ENCODE results near the gene CXCL5. TPM values are rescaled to one million over a fixed set of nuclear protein-coding genes. Genes with fewer than 3 reads are reported as not detected.
A peak's percentile ranks its signal among the peaks of the same experiment; 100 is the strongest.
"Not testable (repeated sequence)": the region's sequence is repeated elsewhere in the genome, so short reads cannot be mapped to it uniquely, and the experiment has no call there.

Gene CXCL5
- total and polyA plus RNA-seq, 2 donors = 0.24 to 1.9 TPM

- 84% methylated on average over 2 of the region's 2 CpGs for WGBS
Measured at GRCh38 chr4:73988061-73988460, 10.4 kb downstream of the CXCL5 start, which contains the start of gene PPBP. Gene PPBP, minus strand, starts transcription at chr4:73988190. Its CDS starts 87 bp downstream, at chr4:73988103.

GRCh38 chr4:73985528-73985852 is 13.0 kb downstream of the CXCL5 start:
- Histone ChIP-seq H3K4me1 (ENCODE audit: control insufficient read depth in 2 of 2, insufficient read depth in 2 of 2, low read length in 2 of 2) (peaks cover 0 to 5% of the 10 kb centered on the region in 2 donors), H3K4me3 (ENCODE audit: low read length in 2 of 2) (no peak overlapping the region), H3K27me3 (ENCODE audit: control insufficient read depth in 2 of 2, insufficient read depth in 1 of 2, low read length in 1 of 2) (peaks cover 0 to 6% of the 10 kb centered on the region in 2 donors), H3K9me3 (ENCODE audit: control insufficient read depth in 2 of 2, insufficient read depth in 1 of 2, low read length in 1 of 2) (no peaks in the 10 kb centered on the region), H3K36me3 (ENCODE audit: control insufficient read depth in 2 of 2, insufficient read depth in 2 of 2, low read length in 1 of 2) (no peaks in the 10 kb centered on the region), H3K27ac (ENCODE audit: low read depth in 1 of 2, low read length in 1 of 2) (no peak overlapping the region)
- WGBS = 93% methylated on average over 1 of the region's 1 CpG
- no peak for DNase-seq (ENCODE audit: low read depth in 6 of 9, low spot score in 9 of 9)

More at GRCh38 chr4:73988061-73988460, 10.4 kb downstream of the CXCL5 start, which contains the start of gene PPBP:
- H3K4me3 ChIP-seq (ENCODE audit: low read length in 2 of 2) = no peak within 1 kb of the TSS
- no peaks in the 10 kb centered on the region for H3K27me3 ChIP-seq (ENCODE audit: control insufficient read depth in 2 of 2, insufficient read depth in 1 of 2, low read length in 1 of 2)
- DNase-seq (ENCODE audit: low read depth in 6 of 9, low spot score in 9 of 9) = peak in 3 of 9 donors; percentile 4 to 45 (median 26)
- no peaks in the 10 kb centered on the region for H3K36me3 ChIP-seq (ENCODE audit: control insufficient read depth in 2 of 2, insufficient read depth in 2 of 2, low read length in 1 of 2)
- no peaks in the 10 kb centered on the region for H3K9me3 ChIP-seq (ENCODE audit: control insufficient read depth in 2 of 2, insufficient read depth in 1 of 2, low read length in 1 of 2)
- no peak within 1 kb of the TSS for H3K27ac ChIP-seq (ENCODE audit: low read depth in 1 of 2, low read length in 1 of 2)
- no peaks in the 10 kb centered on the region for H3K4me1 ChIP-seq (ENCODE audit: control insufficient read depth in 2 of 2, insufficient read depth in 2 of 2, low read length in 2 of 2)

- DNase-seq (ENCODE audit: low read depth in 6 of 9, low spot score in 9 of 9) = no peak
- H3K36me3 ChIP-seq (ENCODE audit: control insufficient read depth in 2 of 2, insufficient read depth in 2 of 2, low read length in 1 of 2) = no peaks in the 10 kb centered on the region
- H3K4me3 ChIP-seq (ENCODE audit: low read length in 2 of 2) = no peak overlapping the region
- 95% methylated on average over 4 of the region's 4 CpGs for WGBS
- H3K27ac ChIP-seq (ENCODE audit: low read depth in 1 of 2, low read length in 1 of 2) = no peak overlapping the region
- H3K9me3 ChIP-seq (ENCODE audit: control insufficient read depth in 2 of 2, insufficient read depth in 1 of 2, low read length in 1 of 2) = no peaks in the 10 kb centered on the region
- peaks cover 0 to 5% of the 10 kb centered on the region in 2 donors for H3K4me1 ChIP-seq (ENCODE audit: control insufficient read depth in 2 of 2, insufficient read depth in 2 of 2, low read length in 2 of 2)
- H3K27me3 ChIP-seq (ENCODE audit: control insufficient read depth in 2 of 2, insufficient read depth in 1 of 2, low read length in 1 of 2) = peaks cover 0 to 6% of the 10 kb centered on the region in 2 donors
Measured at GRCh38 chr4:73984736-73985527, 13.5 kb downstream of the CXCL5 start.

- WGBS = 97% methylated on average over 7 of the region's 7 CpGs
- not testable (repeated sequence) for H3K9me3 ChIP-seq (ENCODE audit: control insufficient read depth in 2 of 2, insufficient read depth in 1 of 2, low read length in 1 of 2); DNase-seq (ENCODE audit: low read depth in 6 of 9, low spot score in 9 of 9); H3K36me3 ChIP-seq (ENCODE audit: control insufficient read depth in 2 of 2, insufficient read depth in 2 of 2, low read length in 1 of 2); H3K27ac ChIP-seq (ENCODE audit: low read depth in 1 of 2, low read length in 1 of 2); H3K4me1 ChIP-seq (ENCODE audit: control insufficient read depth in 2 of 2, insufficient read depth in 2 of 2, low read length in 2 of 2); H3K27me3 ChIP-seq (ENCODE audit: control insufficient read depth in 2 of 2, insufficient read depth in 1 of 2, low read length in 1 of 2); H3K4me3 ChIP-seq (ENCODE audit: low read length in 2 of 2)
Measured at GRCh38 chr4:73981175-73981574, 17.3 kb downstream of the CXCL5 start.

- H3K4me3 ChIP-seq (ENCODE audit: low read length in 2 of 2) = no peak overlapping the region
- 98% methylated on average over 3 of the region's 3 CpGs for WGBS
- no peaks in the 10 kb centered on the region for H3K36me3 ChIP-seq (ENCODE audit: control insufficient read depth in 2 of 2, insufficient read depth in 2 of 2, low read length in 1 of 2)
- H3K27me3 ChIP-seq (ENCODE audit: control insufficient read depth in 2 of 2, insufficient read depth in 1 of 2, low read length in 1 of 2) = peaks cover 0 to 6% of the 10 kb centered on the region in 2 donors
- peaks cover 0 to 5% of the 10 kb centered on the region in 2 donors for H3K4me1 ChIP-seq (ENCODE audit: control insufficient read depth in 2 of 2, insufficient read depth in 2 of 2, low read length in 2 of 2)
- no peak for DNase-seq (ENCODE audit: low read depth in 6 of 9, low spot score in 9 of 9)
- H3K27ac ChIP-seq (ENCODE audit: low read depth in 1 of 2, low read length in 1 of 2) = no peak overlapping the region
- peaks cover 0 to 6% of the 10 kb centered on the region in 2 donors for H3K9me3 ChIP-seq (ENCODE audit: control insufficient read depth in 2 of 2, insufficient read depth in 1 of 2, low read length in 1 of 2)
Measured at GRCh38 chr4:73979407-73979957, 19.0 kb downstream of the CXCL5 start.

- H3K9me3 ChIP-seq (ENCODE audit: control insufficient read depth in 2 of 2, insufficient read depth in 1 of 2, low read length in 1 of 2) = peaks cover 0 to 6% of the 10 kb centered on the region in 2 donors
- no peaks in the 10 kb centered on the region for H3K36me3 ChIP-seq (ENCODE audit: control insufficient read depth in 2 of 2, insufficient read depth in 2 of 2, low read length in 1 of 2)
- peaks cover 0 to 6% of the 10 kb centered on the region in 2 donors for H3K27me3 ChIP-seq (ENCODE audit: control insufficient read depth in 2 of 2, insufficient read depth in 1 of 2, low read length in 1 of 2)
- no peak overlapping the region for H3K27ac ChIP-seq (ENCODE audit: low read depth in 1 of 2, low read length in 1 of 2)
- peaks cover 0 to 5% of the 10 kb centered on the region in 2 donors for H3K4me1 ChIP-seq (ENCODE audit: control insufficient read depth in 2 of 2, insufficient read depth in 2 of 2, low read length in 2 of 2)
- no peak for DNase-seq (ENCODE audit: low read depth in 6 of 9, low spot score in 9 of 9)
- no peak overlapping the region for H3K4me3 ChIP-seq (ENCODE audit: low read length in 2 of 2)
Measured at GRCh38 chr4:73978886-73979285, 19.6 kb downstream of the CXCL5 start.

GRCh38 chr4:73976716-73977115 is 21.8 kb downstream of the CXCL5 start:
- peaks cover 0 to 2% of the 10 kb centered on the region in 2 donors for H3K4me1 ChIP-seq (ENCODE audit: control insufficient read depth in 2 of 2, insufficient read depth in 2 of 2, low read length in 2 of 2)
- no peak overlapping the region for H3K4me3 ChIP-seq (ENCODE audit: low read length in 2 of 2)
- H3K36me3 ChIP-seq (ENCODE audit: control insufficient read depth in 2 of 2, insufficient read depth in 2 of 2, low read length in 1 of 2) = no peaks in the 10 kb centered on the region
- no peak for DNase-seq (ENCODE audit: low read depth in 6 of 9, low spot score in 9 of 9)
- H3K9me3 ChIP-seq (ENCODE audit: control insufficient read depth in 2 of 2, insufficient read depth in 1 of 2, low read length in 1 of 2) = peaks cover 0 to 6% of the 10 kb centered on the region in 2 donors
- H3K27me3 ChIP-seq (ENCODE audit: control insufficient read depth in 2 of 2, insufficient read depth in 1 of 2, low read length in 1 of 2) = peaks cover 0 to 3% of the 10 kb centered on the region in 2 donors
- H3K27ac ChIP-seq (ENCODE audit: low read depth in 1 of 2, low read length in 1 of 2) = no peak overlapping the region
- WGBS = 95% methylated on average over 4 of the region's 4 CpGs

- no peak overlapping the region for H3K27ac ChIP-seq (ENCODE audit: low read depth in 1 of 2, low read length in 1 of 2)
- H3K36me3 ChIP-seq (ENCODE audit: control insufficient read depth in 2 of 2, insufficient read depth in 2 of 2, low read length in 1 of 2) = no peaks in the 10 kb centered on the region
- WGBS = 100% methylated on average over 2 of the region's 2 CpGs
- DNase-seq (ENCODE audit: low read depth in 6 of 9, low spot score in 9 of 9) = no peak
- H3K27me3 ChIP-seq (ENCODE audit: control insufficient read depth in 2 of 2, insufficient read depth in 1 of 2, low read length in 1 of 2) = no peaks in the 10 kb centered on the region
- H3K4me1 ChIP-seq (ENCODE audit: control insufficient read depth in 2 of 2, insufficient read depth in 2 of 2, low read length in 2 of 2) = no peaks in the 10 kb centered on the region
- H3K9me3 ChIP-seq (ENCODE audit: control insufficient read depth in 2 of 2, insufficient read depth in 1 of 2, low read length in 1 of 2) = peaks cover 0 to 6% of the 10 kb centered on the region in 2 donors
- no peak overlapping the region for H3K4me3 ChIP-seq (ENCODE audit: low read length in 2 of 2)
Measured at GRCh38 chr4:73976217-73976616, 22.3 kb downstream of the CXCL5 start.

GRCh38 chr4:73974352-73974751 is 24.1 kb downstream of the CXCL5 start:
- Histone ChIP-seq H3K27ac (ENCODE audit: low read depth in 1 of 2, low read length in 1 of 2) (no peak overlapping the region), H3K36me3 (ENCODE audit: control insufficient read depth in 2 of 2, insufficient read depth in 2 of 2, low read length in 1 of 2) (no peaks in the 10 kb centered on the region), H3K27me3 (ENCODE audit: control insufficient read depth in 2 of 2, insufficient read depth in 1 of 2, low read length in 1 of 2) (no peaks in the 10 kb centered on the region), H3K4me3 (ENCODE audit: low read length in 2 of 2) (no peak overlapping the region), H3K4me1 (ENCODE audit: control insufficient read depth in 2 of 2, insufficient read depth in 2 of 2, low read length in 2 of 2) (no peaks in the 10 kb centered on the region), H3K9me3 (ENCODE audit: control insufficient read depth in 2 of 2, insufficient read depth in 1 of 2, low read length in 1 of 2) (peaks cover 0 to 6% of the 10 kb centered on the region in 2 donors)
- no peak for DNase-seq (ENCODE audit: low read depth in 6 of 9, low spot score in 9 of 9)

Measured in thymus (tissue), 11 donors.